GM19025 (cell line): ENCODE results near the gene BCAT1.
A peak's percentile ranks its signal among the peaks of the same experiment; 100 is the strongest.
"Not testable (repeated sequence)": the region's sequence is repeated elsewhere in the genome, so short reads cannot be mapped to it uniquely, and the experiment has no call there.

ENCODE experiments used
- ATAC-seq: cut with Tn5 transposase; IDR thresholded peaks from one replicate; pipeline ENCODE4 v1.9.1; 2021; ENCODE audit warnings: mild to moderate bottlenecking, low read depth, moderate library complexity; ENCODE audit not compliant: unreplicated experiment

The BCAT1 gene

DNA sequence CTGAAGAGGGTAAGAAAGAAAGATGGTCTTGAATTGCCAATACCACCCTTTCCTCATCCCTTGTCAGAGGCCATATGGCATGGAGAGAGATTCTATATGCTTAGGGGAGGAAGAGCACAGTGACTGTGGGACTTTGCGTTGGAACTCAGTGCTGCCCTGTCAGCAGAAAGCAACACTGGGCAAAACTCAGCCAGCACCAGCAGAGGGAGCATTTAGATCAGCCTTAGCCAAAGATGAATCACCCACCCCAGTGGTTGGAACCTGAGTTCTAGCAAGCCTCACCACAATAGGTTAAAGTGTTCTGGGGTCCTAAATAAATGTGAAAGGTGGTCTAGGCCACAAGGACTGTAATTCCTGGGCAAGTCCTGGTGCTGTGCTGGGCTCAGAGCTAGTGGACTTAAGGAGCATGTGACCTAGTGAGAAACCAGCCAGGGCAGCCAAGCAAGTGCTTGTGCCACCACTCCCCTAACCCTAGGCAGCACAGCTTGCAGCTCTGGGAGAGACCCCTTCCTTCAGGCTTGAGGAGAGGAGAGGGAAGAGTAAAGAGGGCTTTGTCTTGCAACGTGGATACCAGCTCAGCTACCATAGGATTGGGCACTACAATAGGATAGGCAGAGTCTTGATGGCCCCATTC, 11.4 kb upstream of the BCAT1 start:
- ATAC-seq: no peak

DNA sequence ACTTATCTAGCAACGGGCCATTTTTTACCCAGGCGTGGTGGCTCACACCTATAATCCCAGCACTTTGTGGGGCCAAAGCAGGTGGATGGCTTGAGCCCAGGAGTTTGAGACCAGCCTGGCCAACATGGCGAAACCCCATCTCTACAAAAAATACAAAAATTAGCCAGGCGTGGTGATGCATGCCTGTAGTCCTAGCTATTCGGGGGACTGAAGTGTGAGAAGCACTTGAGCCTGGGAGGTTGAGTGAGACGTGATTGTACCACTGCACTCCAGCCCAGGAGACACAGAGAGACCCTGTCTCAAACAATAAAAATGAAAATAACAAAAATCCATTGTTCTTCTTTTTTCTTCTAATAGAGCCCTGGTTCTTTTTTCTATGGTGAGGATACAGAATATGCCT, 7.5 kb upstream of the BCAT1 start:
- ATAC-seq: not testable (repeated sequence)

- no peak for ATAC-seq
These were observed 7.0 kb upstream of the BCAT1 start for GRCh38 chr12:24955853-24956252.

DNA sequence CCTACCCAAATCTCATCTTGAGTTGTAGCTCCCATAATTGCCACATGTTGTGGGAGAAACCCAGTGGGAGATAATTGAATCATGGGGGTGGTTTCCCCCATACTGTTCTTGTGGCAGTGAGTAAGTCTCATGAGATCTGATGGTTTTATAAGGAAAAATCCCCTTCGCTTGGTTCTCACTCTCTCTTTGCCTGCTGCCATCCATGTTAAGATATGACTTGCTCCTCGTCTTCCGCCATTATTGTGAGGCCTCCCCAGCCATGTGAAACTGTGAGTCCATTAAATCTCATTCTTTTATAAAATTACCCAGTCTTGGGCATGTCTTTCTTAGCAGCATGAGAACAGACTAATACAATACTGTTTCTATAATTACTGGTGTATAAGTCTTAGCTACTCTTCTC, 6.5 kb upstream of the BCAT1 start:
- no peak for ATAC-seq

- no peak for ATAC-seq
These were observed 5.4 kb upstream of the BCAT1 start for GRCh38 chr12:24954261-24954660.

- ATAC-seq: no peak
These were observed 3.5 kb upstream of the BCAT1 start for GRCh38 chr12:24952389-24952788.

DNA sequence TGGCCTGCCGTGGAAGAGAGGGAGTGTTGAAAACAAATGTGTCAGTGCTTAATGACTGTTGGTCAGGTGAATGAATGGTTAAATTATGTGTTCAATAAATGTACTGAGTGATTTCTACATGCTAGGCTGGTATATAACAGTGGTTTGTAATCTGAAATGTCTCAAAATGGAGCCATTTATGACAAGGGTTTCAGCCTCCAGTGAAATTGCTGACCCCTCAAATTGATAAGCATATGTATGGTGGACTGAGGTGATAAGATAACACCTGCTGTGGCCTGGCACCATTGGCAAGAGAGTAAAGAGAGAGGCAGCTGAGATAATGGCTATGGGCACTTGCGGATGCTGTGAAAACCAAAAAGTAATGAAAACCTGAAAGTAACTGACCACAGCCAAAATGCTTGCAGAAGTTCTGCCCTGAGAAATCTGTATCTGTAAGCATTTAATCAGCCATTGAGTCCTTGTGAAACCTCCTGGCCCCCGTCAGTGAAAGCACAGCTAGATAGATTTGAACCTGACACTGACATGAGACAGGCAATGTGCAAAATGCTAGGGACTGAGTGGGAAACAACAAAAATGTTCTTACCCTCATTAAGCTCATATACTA, 1.4 kb upstream of the BCAT1 start:
- ATAC-seq: peak; percentile 36

DNA sequence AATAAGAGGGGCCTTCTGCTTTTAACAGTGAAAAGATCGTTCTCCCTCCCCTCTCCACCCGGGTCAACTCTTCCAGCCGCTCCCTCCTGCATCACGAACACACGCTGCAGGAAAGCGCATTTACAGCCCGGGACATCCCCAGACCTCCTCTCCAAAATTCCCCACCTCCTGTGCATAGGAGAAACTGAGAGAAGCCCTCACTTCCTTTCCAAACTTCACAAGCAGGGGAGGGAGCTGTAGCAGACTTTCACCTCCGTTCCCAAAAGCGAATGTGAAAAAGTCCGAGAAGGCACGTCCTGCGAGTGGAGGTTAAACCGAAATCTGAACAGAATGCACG, 513 bp downstream of the BCAT1 start:
- ATAC-seq: no peak

DNA sequence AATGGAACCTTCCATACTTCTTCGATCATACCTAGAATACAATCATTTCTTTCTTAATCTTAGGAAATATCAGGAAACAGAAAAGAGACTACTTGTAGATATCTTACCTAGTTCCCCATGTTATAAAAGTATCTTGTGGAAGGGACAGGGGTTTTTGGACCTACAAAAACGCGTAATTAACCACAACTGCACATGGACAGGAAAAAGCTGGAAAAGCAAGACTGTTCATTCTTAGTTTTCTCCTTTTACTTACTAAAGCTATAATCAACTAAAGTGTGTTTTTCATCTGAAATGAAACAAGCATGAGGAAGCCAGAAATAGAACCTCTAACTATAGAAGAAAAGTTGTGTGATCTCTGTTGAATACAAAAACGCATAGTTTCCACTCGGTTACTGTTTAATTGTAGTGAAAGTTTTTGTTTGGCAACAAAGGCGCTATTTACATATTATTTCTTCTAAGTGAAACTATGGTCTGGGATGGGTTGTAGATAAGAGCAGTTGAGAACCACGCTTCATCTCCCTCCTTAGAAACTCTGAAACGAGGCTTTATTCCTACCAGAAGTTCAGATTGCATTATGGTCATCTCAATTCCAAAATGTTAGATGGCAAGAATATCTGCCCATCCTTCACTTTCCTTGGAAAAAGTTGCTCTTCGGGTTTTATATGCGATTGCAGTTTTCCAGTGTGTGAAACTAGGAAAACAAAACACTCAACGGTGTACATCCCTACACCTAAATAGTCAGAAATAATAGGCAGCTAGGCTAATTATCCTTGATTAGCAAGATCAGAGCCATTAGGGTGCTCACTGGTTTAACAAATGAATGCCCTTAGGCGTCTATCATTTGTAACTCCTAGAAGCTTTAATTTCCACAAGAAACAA, 1.1 kb downstream of the BCAT1 start:
- ATAC-seq: no peak

DNA sequence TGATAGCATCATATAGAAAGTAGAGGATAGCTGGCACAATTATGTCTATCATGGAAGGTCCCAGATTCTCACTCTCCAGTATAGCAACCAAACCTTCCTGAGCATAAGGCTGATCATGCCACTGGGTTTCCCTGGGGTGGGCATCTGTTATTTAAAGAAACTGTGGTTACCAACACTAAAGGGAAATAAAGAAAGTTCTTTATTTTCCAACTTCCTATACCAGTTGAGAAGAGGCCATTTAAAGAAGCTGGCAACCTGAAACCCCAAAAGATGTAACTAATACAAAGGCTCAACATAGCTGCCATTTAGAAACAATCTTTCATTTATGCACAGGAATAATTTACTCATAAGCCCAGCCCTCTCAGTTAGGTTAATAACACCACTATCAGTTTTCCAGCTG, 3.1 kb downstream of the BCAT1 start:
- ATAC-seq: no peak

DNA sequence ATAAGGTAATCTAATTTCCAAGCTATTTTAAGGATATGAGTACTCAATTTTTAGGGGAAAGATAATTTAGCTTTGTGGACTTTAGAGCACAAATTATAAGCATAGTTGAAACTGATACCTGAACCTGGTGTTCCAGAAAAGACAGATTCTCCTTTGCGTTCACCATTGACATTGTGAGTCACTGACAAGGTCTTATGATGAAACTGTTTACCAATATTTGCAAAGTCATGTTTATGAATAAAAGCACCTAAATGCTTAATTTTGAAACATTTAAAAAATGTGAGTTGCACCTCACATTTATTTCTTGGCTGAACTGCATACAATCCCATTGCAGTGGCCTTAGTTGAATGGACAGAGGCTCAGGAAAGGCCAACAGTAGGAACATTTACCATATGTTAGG, 3.9 kb downstream of the BCAT1 start:
- ATAC-seq: no peak

DNA sequence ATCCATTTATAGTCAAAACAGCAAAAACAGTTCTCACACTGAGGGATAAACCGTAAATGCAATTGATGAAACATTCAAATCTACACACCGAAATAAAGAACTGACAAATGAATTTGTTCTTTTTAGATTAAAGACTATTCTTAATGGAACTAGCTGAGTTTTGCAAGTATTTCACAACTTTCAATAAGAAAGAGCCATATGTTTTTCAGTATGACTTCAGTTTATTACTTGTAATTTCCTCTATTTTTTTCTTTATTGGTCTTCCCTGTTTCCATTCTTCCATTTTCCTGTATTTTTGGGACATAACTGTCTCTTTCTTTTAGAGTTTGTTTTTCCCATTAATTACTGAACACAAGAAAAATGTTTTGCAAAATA, 4.3 kb downstream of the BCAT1 start:
- ATAC-seq: no peak

GRCh38 chr12:24943947-24944600, 4.8 kb downstream of the BCAT1 start:
- no peak for ATAC-seq

GRCh38 chr12:24940157-24940556, 8.7 kb downstream of the BCAT1 start:
- ATAC-seq: no peak

GRCh38 chr12:24939551-24939950, 9.3 kb downstream of the BCAT1 start:
- not testable (repeated sequence) for ATAC-seq

DNA sequence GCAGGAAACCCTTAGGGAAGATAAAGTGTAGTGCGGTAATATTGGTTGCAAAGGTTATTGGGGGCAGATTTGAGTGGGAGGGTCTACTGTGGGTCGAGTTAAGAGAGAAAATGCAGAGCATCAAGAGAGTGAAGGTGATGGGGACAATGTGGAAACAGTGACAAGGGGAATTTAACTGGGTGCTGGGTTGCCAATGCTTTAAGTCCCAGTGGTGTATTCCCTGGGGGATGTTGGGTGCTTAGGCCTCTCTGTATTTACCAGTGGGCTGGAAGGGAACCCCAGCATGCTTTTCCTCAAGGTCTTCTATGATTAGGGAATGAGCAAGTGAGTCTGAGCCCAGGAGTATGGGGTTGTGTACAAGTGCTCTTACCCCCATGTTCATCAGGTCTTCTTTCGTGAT, 10.6 kb downstream of the BCAT1 start:
- ATAC-seq: no peak

DNA sequence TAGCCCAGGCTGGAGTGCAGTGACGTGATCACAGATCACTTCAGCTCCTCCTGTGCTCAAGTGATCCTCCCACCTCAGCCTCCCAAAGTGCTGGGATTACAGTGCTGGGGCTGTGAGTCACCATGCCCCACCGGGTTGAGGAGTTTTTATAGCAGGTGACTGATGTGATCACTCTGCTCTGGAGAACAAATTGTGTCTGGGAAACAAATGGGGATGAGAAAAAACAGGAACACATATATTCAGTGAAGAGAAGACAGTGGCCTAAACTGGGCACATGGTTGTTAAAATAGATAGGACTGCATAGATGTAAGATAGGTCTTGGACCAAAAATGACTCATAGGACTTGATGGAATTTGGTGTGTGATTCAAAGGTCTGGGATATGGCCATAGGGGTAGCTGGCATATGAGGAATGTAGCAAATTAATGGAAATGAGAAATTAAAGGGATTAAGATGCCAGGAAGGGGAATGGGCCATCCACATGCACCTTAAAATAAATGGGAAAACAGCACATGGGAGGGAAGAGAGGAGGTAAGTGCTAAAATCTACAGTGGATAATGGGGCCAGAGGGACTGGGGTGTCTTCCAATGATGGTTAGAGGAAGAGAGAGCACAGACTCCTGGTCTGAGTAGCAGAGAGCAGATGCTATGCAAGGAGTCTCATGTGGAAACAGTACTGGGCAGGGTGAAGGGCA, 11.2 kb downstream of the BCAT1 start:
- no peak for ATAC-seq

GRCh38 chr12:24933694-24934407, 15.1 kb downstream of the BCAT1 start:
- no peak for ATAC-seq

- ATAC-seq: peak; percentile 83
These were observed 17.1 kb downstream of the BCAT1 start for GRCh38 chr12:24931666-24932405.
